HEK293T (cell line): ENCODE data around the gene STK39.

Source experiments
- CTCF ChIA-PET: fragments of 350-600 bp; formaldehyde crosslinking; extraction: SDS; loops from one replicate; lab custom pipeline; 2021; ENCODE audit warnings: antibody characterized with exemption, inconsistent platforms; lab: Yijun Ruan, JAX
- POLR2A ChIA-PET: fragments of 350-600 bp; formaldehyde crosslinking; extraction: SDS; loops from one replicate; lab custom pipeline; 2020; ENCODE audit warnings: antibody characterized with exemption, inconsistent platforms; lab: Yijun Ruan, JAX
- DNase-seq: peaks from one replicate; pipeline ENCODE4 v3.0.0; 2012; ENCODE audit warnings: mixed read lengths; ENCODE audit errors: extremely low spot score
- ARNT ChIP-seq: fragments of 450-650 bp; IDR thresholded peaks from 2 replicates; pipeline ENCODE4 v1.6.1; 2017; ENCODE audit warnings: mild to moderate bottlenecking
- BHLHE40 ChIP-seq: fragments of 450-650 bp; IDR thresholded peaks from 2 replicates; pipeline ENCODE4 v1.6.1; 2016; ENCODE audit warnings: mild to moderate bottlenecking, moderate library complexity, borderline replicate concordance
- CTBP1 ChIP-seq: fragments of 450-650 bp; IDR thresholded peaks from 2 replicates; pipeline ENCODE4 v1.6.1; 2016; ENCODE audit warnings: borderline replicate concordance
- ELF4 ChIP-seq: fragments of 450-650 bp; IDR thresholded peaks from 2 replicates; pipeline ENCODE4 v1.6.1; 2017; ENCODE audit warnings: antibody characterized with exemption
- FOXA1 ChIP-seq: fragments of 450-650 bp; IDR thresholded peaks from 2 replicates; pipeline ENCODE4 v1.6.1; 2016; ENCODE audit warnings: mild to moderate bottlenecking
- FOXK2 ChIP-seq: fragments of 450-650 bp; IDR thresholded peaks from 2 replicates; pipeline ENCODE4 v1.6.1; 2016; ENCODE audit warnings: mild to moderate bottlenecking
- FOXM1 ChIP-seq: fragments of 450-650 bp; IDR thresholded peaks from 2 replicates; pipeline ENCODE4 v1.6.1; 2017; ENCODE audit warnings: mild to moderate bottlenecking, borderline replicate concordance
- HDGF ChIP-seq: fragments of 450-650 bp; IDR thresholded peaks from 2 replicates; pipeline ENCODE4 v1.6.1; 2017; ENCODE audit warnings: antibody characterized with exemption, borderline replicate concordance
- L3MBTL2 ChIP-seq: fragments of 450-650 bp; conservative IDR thresholded peaks from 2 replicates; pipeline ENCODE4 v1.6.1; 2016; ENCODE audit warnings: mild to moderate bottlenecking
- LEF1 ChIP-seq: fragments of 450-650 bp; IDR thresholded peaks from 2 replicates; pipeline ENCODE4 v1.6.1; 2017; ENCODE audit warnings: mild to moderate bottlenecking, borderline replicate concordance
- NFRKB ChIP-seq: fragments of 450-650 bp; IDR thresholded peaks from 2 replicates; pipeline ENCODE4 v1.6.1; 2016; ENCODE audit warnings: mild to moderate bottlenecking, moderate library complexity
- SP1 ChIP-seq: fragments of 450-650 bp; IDR thresholded peaks from 2 replicates; pipeline ENCODE4 v1.6.1; 2017
- SUZ12 ChIP-seq: fragments of 450-650 bp; IDR thresholded peaks from 2 replicates; pipeline ENCODE4 v1.6.1; 2016; ENCODE audit warnings: mild to moderate bottlenecking
- TARDBP ChIP-seq: fragments of 450-650 bp; IDR thresholded peaks from 2 replicates; pipeline ENCODE4 v1.6.1; 2016
- ZNF384 ChIP-seq: fragments of 450-650 bp; IDR thresholded peaks from 2 replicates; pipeline ENCODE4 v1.6.1; 2016
- TF ChIP-seq, protein P1 (sequence below): fragments of 450-650 bp; IDR thresholded peaks from 2 replicates; pipeline ENCODE4 v1.6.1; 2016

The STK39 gene

DNA sequence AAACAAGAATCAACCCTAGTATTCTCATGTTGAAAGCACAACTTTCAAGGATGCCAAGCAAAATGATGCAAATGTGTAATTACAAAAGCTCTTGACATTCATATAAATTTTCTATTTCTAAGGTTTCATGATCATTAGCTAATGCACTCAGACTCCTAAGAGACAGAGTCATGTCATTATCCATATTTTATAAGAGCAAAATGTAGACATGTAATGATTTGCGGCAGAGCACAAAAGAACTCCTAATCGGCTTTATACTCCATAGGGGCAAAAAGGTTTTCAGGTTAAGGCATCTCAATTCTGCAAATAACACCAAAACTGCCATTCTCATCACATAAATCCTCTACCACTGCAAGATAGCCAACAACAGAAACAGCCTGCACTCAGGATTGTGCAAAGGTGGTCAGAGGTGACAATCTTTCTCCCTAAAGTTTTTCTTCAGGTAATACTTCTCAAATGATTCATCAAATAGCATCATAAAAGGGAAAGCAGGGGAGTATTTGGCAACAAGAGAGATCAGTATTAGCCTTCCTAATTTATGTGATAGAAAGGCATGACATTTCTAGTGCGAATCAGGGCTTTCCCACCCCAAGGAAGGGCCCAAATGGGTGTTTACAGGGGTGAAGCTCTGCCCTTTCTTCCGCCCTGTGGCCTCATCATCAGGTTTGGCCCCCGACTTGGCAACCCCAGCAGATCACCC lies 64.7 kb downstream of the STK39 start:
- no peak for DNase-seq
- ChIA-PET CTCF (no interaction called here), POLR2A (no interaction called here)
- TF ChIP-seq BHLHE40, result no peak
- no peak for TF ChIP-seq FOXK2
- no peak for TF ChIP-seq SUZ12
- no peak for TF ChIP-seq HDGF
- no peak for TF ChIP-seq TARDBP
- TF ChIP-seq LEF1, result no peak
- TF ChIP-seq L3MBTL2, result no peak
- TF ChIP-seq FOXM1, result no peak
- no peak for TF ChIP-seq NFRKB
- no peak for TF ChIP-seq FOXA1
- TF ChIP-seq SP1, result no peak
- TF ChIP-seq ELF4, result no peak
- no peak for TF ChIP-seq ZNF384
- TF ChIP-seq ARNT, result no peak
- no peak for TF ChIP-seq CTBP1

DNA sequence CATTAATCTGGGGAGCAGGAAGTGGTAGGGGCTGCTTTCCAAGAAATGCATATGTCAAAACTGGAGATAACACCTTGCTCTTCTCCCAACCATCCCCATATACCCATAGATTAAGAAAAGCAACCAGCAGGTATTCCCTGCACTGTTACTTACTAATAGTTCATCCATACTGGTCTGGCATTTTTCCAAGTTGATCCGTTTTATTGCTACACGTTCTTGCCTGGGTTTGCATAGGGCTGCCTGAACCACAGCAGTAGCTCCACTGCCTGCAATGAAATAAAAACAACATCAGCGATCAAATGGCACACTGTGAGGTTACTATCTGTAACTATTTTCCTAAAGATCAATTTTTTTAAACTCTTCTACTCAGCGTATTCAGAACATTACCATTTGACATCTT lies 65.6 kb downstream of the STK39 start:
- TF ChIP-seq CTBP1 (no peak), FOXM1 (no peak), HDGF (no peak), ZNF384 (no peak), LEF1 (no peak), ARNT (no peak), L3MBTL2 (no peak), NFRKB (no peak), TARDBP (no peak), ELF4 (no peak), BHLHE40 (no peak), FOXK2 (no peak)
- TF ChIP-seq, protein P1, sequence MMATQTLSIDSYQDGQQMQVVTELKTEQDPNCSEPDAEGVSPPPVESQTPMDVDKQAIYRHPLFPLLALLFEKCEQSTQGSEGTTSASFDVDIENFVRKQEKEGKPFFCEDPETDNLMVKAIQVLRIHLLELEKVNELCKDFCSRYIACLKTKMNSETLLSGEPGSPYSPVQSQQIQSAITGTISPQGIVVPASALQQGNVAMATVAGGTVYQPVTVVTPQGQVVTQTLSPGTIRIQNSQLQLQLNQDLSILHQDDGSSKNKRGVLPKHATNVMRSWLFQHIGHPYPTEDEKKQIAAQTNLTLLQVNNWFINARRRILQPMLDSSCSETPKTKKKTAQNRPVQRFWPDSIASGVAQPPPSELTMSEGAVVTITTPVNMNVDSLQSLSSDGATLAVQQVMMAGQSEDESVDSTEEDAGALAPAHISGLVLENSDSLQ, result no peak
- ChIA-PET CTCF (interaction anchor here (0.6 kb wide), 1 partner anchor 557 kb away, joined by 9 read pairs; no protein-coding TSS in a partner anchor), POLR2A (no interaction called here)
- DNase-seq, result peak; percentile 21

DNA sequence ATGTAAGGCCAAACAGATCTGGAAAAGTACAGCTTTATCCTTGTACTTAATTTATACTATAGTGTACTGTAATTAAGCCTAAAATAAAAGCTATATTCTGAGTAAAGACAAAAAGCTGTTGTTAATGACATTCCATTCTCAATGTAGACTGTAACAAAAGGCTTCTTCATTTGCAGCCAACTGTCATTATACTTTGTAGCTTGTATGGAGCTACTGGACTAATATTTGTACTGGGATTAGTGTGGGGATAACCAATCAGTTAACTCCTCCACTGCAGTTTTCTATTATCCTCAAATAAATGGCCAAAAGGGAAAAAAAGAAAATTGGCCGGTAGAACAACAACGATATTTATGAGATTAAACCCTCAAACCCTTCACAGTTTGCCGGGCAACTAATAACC lies 66.5 kb downstream of the STK39 start:
- ChIA-PET POLR2A (no interaction called here), CTCF (no interaction called here)
- TF ChIP-seq BHLHE40 (no peak), TARDBP (no peak), ELF4 (no peak), SUZ12 (no peak), ZNF384 (no peak), L3MBTL2 (no peak), SP1 (no peak), CTBP1 (no peak), FOXM1 (no peak), ARNT (no peak), HDGF (no peak), NFRKB (no peak), LEF1 (no peak), FOXA1 (no peak), FOXK2 (no peak)
- TF ChIP-seq, protein P1, result no peak
- DNase-seq, result no peak

DNA sequence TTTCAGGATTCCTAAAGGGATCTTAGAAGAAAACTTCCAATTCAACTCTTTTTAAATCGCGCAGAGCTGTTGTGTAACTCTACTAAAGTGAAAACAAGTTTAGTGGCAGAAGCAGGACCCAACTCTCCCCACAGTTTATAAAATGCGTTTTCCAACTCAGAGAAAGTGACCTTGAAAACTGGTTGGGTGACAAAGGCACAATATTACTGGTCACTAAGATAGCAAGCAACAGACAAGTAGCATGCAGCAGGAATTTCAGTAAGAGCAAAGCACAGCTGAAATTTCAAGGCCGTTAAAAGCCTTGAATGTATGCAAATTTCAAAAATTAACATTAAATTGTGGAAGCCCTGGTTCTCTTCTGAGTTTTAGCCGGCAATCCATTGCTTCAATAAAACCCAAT lies 66.9 kb downstream of the STK39 start:
- ChIA-PET POLR2A (no interaction called here), CTCF (no interaction called here)
- TF ChIP-seq FOXK2 (no peak), SP1 (no peak), HDGF (no peak), TARDBP (no peak), LEF1 (no peak), CTBP1 (no peak), BHLHE40 (no peak), FOXA1 (no peak), ELF4 (no peak), ZNF384 (no peak), NFRKB (no peak), SUZ12 (no peak), ARNT (no peak)
- TF ChIP-seq, protein P1, result no peak
- DNase-seq, result no peak

DNA sequence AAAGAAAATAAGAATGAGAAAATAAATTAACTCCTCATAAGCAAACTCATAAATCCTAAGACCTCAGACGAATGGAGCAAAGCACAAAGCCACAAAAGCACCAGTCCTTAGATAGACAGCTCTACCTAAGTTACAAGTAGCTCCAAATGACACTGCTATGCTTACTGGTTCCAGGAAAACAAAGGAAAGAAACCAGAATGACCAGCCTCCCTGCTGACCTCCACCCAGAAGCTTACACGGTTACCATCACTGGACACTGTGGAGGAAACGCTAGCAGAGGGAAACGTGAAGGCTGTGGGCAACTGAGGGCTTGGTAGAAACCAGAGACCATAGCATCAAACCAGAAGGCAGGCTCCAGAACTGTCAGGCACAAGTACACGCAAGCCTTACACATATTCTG lies 67.8 kb downstream of the STK39 start:
- TF ChIP-seq FOXK2 (no peak), L3MBTL2 (no peak), ELF4 (no peak), ZNF384 (no peak)
- ChIA-PET POLR2A (no interaction called here), CTCF (no interaction called here)
- no peak for DNase-seq

DNA sequence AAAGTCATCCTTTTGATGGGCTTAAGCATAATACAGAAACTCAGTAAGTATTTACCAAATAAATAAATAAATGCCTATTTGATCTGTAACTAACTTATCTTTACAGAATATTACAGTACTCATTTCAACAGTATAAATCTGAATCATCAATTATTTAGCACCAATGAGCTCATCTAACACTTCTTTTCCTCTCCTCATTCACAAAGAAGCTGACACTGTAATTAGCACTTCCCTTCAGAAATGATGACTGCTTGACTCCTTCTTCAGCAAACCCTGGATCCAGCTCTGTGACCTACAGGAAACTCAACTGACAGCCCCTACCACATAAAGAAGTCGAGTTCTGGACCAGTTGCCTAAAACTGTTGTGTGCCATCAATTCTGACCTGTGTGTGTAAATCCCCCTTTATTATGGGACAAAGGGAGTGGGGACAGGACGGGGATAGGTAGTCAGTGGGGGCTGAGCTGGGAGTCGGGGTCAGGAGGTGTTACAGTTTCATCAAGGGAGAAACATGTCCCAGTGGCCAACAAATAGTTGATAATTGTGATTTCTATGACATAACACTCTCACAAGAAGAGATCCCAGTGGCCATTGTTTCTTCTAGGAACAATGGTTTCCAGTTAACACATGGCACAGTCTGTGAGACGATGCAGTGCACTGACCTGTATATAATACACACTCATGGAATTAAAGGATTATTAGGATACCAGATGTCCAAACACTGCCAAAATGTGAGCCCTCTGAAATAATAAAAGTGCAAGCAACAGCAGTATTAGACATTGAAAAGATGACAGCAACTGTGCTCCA lies 68.7 kb downstream of the STK39 start:
- POLR2A ChIA-PET, result no interaction called here
- no peak for DNase-seq
- TF ChIP-seq CTBP1, result no peak
- no peak for TF ChIP-seq HDGF
- TF ChIP-seq FOXA1, result no peak
- no peak for TF ChIP-seq ZNF384
- TF ChIP-seq SP1, result no peak
- TF ChIP-seq L3MBTL2, result no peak
- TF ChIP-seq, protein P1, result no peak
- CTCF ChIA-PET, result no interaction called here
